ENCODE measurements around the gene MTTP. TPM values are rescaled to one million over a fixed set of nuclear protein-coding genes. Genes with fewer than 3 reads are reported as not detected.

Gene MTTP
- total RNA-seq, 1 donor from 2014 or later: 0.26 TPM

DNA sequence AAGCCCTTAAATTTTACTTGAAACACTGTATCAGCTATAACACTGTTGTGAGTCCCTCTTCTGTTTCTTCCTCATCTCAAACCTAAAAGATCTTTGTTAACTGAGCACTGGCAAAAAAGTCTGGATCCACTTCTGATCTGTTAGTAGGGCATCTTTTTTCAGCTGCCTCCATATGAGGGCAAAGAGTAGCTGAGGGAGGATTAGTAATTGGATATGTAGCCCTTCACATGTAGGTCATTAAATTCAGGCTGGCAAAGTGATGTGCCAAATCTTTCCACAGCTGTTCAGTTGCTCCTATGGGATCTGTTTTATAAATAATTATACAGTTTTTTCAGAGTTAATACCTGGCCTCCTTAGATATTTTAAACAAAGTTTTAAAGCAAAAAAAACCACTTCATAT is 9.7 kb upstream of the MTTP start:
- TF ChIP-seq, protein P1, sequence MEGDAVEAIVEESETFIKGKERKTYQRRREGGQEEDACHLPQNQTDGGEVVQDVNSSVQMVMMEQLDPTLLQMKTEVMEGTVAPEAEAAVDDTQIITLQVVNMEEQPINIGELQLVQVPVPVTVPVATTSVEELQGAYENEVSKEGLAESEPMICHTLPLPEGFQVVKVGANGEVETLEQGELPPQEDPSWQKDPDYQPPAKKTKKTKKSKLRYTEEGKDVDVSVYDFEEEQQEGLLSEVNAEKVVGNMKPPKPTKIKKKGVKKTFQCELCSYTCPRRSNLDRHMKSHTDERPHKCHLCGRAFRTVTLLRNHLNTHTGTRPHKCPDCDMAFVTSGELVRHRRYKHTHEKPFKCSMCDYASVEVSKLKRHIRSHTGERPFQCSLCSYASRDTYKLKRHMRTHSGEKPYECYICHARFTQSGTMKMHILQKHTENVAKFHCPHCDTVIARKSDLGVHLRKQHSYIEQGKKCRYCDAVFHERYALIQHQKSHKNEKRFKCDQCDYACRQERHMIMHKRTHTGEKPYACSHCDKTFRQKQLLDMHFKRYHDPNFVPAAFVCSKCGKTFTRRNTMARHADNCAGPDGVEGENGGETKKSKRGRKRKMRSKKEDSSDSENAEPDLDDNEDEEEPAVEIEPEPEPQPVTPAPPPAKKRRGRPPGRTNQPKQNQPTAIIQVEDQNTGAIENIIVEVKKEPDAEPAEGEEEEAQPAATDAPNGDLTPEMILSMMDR (IDR thresholded peaks at IDR 0.05; ENCODE audit: unreplicated experiment): no peak
- DNase-seq (ENCODE audit: low spot score): no peak
- Mint-ChIP-seq H3K36me3 (ENCODE audit: low read depth, unreplicated experiment) (no peaks in the 10 kb centered on the region), H3K4me3 (ENCODE audit: unreplicated experiment) (no peak overlapping the region), H3K27ac (ENCODE audit: unreplicated experiment) (no peak overlapping the region), H3K9me3 (ENCODE audit: unreplicated experiment) (no peaks in the 10 kb centered on the region), H3K27me3 (ENCODE audit: unreplicated experiment) (peaks cover 13% of the 10 kb centered on the region), H3K4me1 (ENCODE audit: unreplicated experiment) (peaks cover 3% of the 10 kb centered on the region)

- Mint-ChIP-seq H3K4me3 (ENCODE audit: unreplicated experiment) (no peak overlapping the region), H3K36me3 (ENCODE audit: low read depth, unreplicated experiment) (no peaks in the 10 kb centered on the region), H3K9me3 (ENCODE audit: unreplicated experiment) (no peaks in the 10 kb centered on the region), H3K4me1 (ENCODE audit: unreplicated experiment) (no peaks in the 10 kb centered on the region), H3K27me3 (ENCODE audit: unreplicated experiment) (no peaks in the 10 kb centered on the region), H3K27ac (ENCODE audit: unreplicated experiment) (no peak overlapping the region)
- TF ChIP-seq, protein P1 (IDR thresholded peaks at IDR 0.05; ENCODE audit: unreplicated experiment): no peak
- no peak for DNase-seq (ENCODE audit: low spot score)
Measured at GRCh38 chr4:99571883-99572282, 2.7 kb upstream of the MTTP start.

DNA sequence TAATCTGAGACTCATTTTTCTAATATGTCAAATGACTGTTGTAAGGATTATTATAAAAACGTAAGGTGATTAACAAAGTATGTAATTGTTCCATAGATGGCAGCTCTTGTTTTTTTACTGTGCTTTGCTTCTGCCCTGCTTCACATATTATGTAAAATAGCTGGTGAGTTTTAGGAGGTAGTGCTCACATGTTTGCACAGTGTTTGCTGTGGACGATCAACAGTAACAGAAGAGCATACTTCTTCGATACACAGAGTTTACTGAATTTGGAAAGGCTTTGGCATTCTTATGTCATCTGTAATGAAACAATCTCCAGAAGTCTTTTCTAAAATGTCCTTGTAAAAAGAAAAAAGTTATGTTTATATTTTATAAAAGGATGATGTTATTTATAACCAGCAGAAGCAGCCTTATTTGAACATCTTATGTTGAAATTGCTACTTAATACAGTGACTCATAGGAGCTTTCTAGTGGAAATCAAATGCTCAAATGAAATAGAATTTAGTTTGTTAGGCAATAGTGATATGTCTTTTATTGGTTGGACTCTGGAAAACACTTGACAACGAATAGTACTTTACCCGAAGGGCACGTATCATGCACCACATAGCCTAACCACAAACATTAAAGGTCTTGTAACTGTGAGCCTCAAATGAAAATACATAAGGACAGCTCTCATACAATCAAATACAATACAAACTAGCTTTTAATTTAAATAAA is 1.9 kb upstream of the MTTP start:
- H3K36me3 Mint-ChIP-seq (ENCODE audit: low read depth, unreplicated experiment): no peaks in the 10 kb centered on the region
- no peaks in the 10 kb centered on the region for H3K27me3 Mint-ChIP-seq (ENCODE audit: unreplicated experiment)
- H3K27ac Mint-ChIP-seq (ENCODE audit: unreplicated experiment): no peak overlapping the region
- TF ChIP-seq, protein P1 (IDR thresholded peaks at IDR 0.05; ENCODE audit: unreplicated experiment): no peak
- H3K4me1 Mint-ChIP-seq (ENCODE audit: unreplicated experiment): no peaks in the 10 kb centered on the region
- H3K4me3 Mint-ChIP-seq (ENCODE audit: unreplicated experiment): no peak overlapping the region
- no peak for DNase-seq (ENCODE audit: low spot score)
- no peaks in the 10 kb centered on the region for H3K9me3 Mint-ChIP-seq (ENCODE audit: unreplicated experiment)

- H3K27me3 Mint-ChIP-seq (ENCODE audit: unreplicated experiment): no peaks in the 10 kb centered on the region
- DNase-seq (ENCODE audit: low spot score): no peak
- no peak overlapping the region for H3K4me3 Mint-ChIP-seq (ENCODE audit: unreplicated experiment)
- no peak overlapping the region for H3K27ac Mint-ChIP-seq (ENCODE audit: unreplicated experiment)
- TF ChIP-seq, protein P1 (IDR thresholded peaks at IDR 0.05; ENCODE audit: unreplicated experiment): no peak
- H3K9me3 Mint-ChIP-seq (ENCODE audit: unreplicated experiment): no peaks in the 10 kb centered on the region
- no peaks in the 10 kb centered on the region for H3K36me3 Mint-ChIP-seq (ENCODE audit: low read depth, unreplicated experiment)
- no peaks in the 10 kb centered on the region for H3K4me1 Mint-ChIP-seq (ENCODE audit: unreplicated experiment)
Measured at GRCh38 chr4:99573735-99574368, 772 bp upstream of the MTTP start.

DNA sequence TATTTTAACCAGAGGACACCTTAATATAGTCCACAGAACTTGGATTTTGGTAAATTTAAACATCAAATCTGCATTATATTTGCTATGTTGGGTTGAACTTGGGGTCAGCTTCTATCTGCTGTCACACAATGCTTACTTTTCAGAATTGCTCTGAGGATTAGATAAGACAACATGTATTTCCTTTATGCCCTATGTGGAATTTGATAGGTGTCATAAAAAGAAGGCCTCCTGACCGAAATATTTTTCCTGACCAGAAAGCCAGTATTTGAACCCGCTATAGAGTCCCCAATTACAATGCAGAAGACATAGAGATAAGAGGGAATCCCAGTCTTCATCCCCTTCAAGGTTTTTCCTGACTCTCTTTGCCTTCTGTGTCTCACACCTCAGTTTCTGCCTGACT is 4.1 kb downstream of the MTTP start:
- no peaks in the 10 kb centered on the region for H3K27me3 Mint-ChIP-seq (ENCODE audit: unreplicated experiment)

More for the DNA sequence above, 4.1 kb downstream of the MTTP start:
- TF ChIP-seq, protein P1 (IDR thresholded peaks at IDR 0.05; ENCODE audit: unreplicated experiment): no peak
- Mint-ChIP-seq H3K36me3 (ENCODE audit: low read depth, unreplicated experiment) (no peaks in the 10 kb centered on the region), H3K9me3 (ENCODE audit: unreplicated experiment) (no peaks in the 10 kb centered on the region), H3K4me1 (ENCODE audit: unreplicated experiment) (no peaks in the 10 kb centered on the region), H3K4me3 (ENCODE audit: unreplicated experiment) (no peak overlapping the region), H3K27ac (ENCODE audit: unreplicated experiment) (no peak overlapping the region)
- no peak for DNase-seq (ENCODE audit: low spot score)
